ENCODE data around the gene RER1.

DNA sequence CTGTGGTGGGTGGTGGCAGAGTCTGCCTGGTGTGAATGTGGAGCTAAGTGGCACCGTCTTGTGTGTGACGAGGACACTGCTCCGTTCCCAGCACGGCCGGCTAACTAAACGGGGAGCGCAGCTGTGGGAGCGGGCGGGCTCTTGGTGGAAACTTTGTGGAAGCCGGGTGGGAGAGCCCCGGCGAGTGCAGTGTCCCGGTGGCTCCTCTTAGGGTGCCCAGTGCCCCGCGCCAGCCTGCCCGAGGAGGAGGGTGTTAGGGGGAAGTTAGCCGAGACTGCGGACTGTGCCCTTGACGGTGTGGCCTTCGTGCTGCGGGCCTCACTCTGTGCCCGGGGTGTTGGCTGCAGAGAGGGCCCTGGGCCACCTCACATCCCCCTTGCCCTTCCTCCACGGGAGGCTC, 10.8 kb downstream of the RER1 start:
- TF ChIP-seq POLR2A (IDR thresholded peaks at IDR 0.05), result no peak
- no peak for TF ChIP-seq CTCF (IDR thresholded peaks at IDR 0.05 in 4 of 5, conservative IDR thresholded peaks at IDR 0.05 in 1 of 5)

Measured in gastrocnemius medialis (tissue), 4 donors.